SK-N-SH treated with all-trans-retinoic acid at 6 μM for 48 hours (cell line): ENCODE data around the gene CRYBG1.

Source experiments
- ARNTL ChIP-seq: fragments of 450-650 bp; formaldehyde crosslinking; IDR thresholded peaks from 2 replicates; pipeline ENCODE4 v1.5.0; 2020; ENCODE audit warnings: low read depth, mild to moderate bottlenecking, moderate library complexity, borderline replicate concordance
- BACH2 ChIP-seq: fragments of 250-450 bp; sonication (Bioruptor Pico); IDR thresholded peaks from 2 replicates; pipeline ENCODE4 v1.9.0; 2021; ENCODE audit warnings: mild to moderate bottlenecking, borderline replicate concordance
- OSR1 ChIP-seq: fragments of 250-450 bp; sonication (Bioruptor Pico); IDR thresholded peaks from 2 replicates; pipeline ENCODE4 v1.8.0; 2022; ENCODE audit warnings: moderate library complexity, mild to moderate bottlenecking, inconsistent platforms
- PATZ1 ChIP-seq: fragments of 250-450 bp; sonication (Bioruptor Pico); IDR thresholded peaks from 2 replicates; pipeline ENCODE4 v1.8.0; 2020; ENCODE audit warnings: mild to moderate bottlenecking, moderate library complexity, borderline replicate concordance
- RARB ChIP-seq: fragments of 250-450 bp; sonication (Bioruptor Pico); IDR thresholded peaks from 2 replicates; pipeline ENCODE4 v1.8.0; 2021; ENCODE audit warnings: mild to moderate bottlenecking, moderate library complexity
- SNAI2 ChIP-seq: fragments of 250-450 bp; sonication (Bioruptor Pico); IDR thresholded peaks from 2 replicates; pipeline ENCODE4 v1.5.0; 2020; ENCODE audit warnings: mild to moderate bottlenecking, moderate library complexity
- TCF4 ChIP-seq: fragments of 250-450 bp; sonication (Bioruptor Pico); IDR thresholded peaks from 2 replicates; pipeline ENCODE4 v1.8.0; 2021; ENCODE audit warnings: mild to moderate bottlenecking, moderate library complexity, borderline replicate concordance

GRCh38 chr6:106396426-106397220 lies 36.1 kb downstream of the CRYBG1 start:
- no peak for TF ChIP-seq PATZ1
- TF ChIP-seq ARNTL (CRISPR knock-in tag), result no peak
- TF ChIP-seq BACH2, result no peak
- no peak for TF ChIP-seq SNAI2 (CRISPR knock-in tag)
- TF ChIP-seq RARB (CRISPR knock-in tag), result no peak
- no peak for TF ChIP-seq OSR1 (CRISPR knock-in tag)
- TF ChIP-seq TCF4, result no peak
